A549 (cell line): ENCODE measurements around the gene TMEM185B. TPM values are rescaled to one million over a fixed set of nuclear protein-coding genes. Genes with fewer than 3 reads are reported as not detected.
A peak's percentile ranks its signal among the peaks of the same experiment; 100 is the strongest.

Experiments
- ATAC-seq, 2 experiments: fragments of 200-7000 bp in 1 of 2; fragments of >200 bp in 1 of 2; cut with Nextera tagmentation in 1 of 2; cut with Tn5 transposase in 1 of 2; 3 replicates each; pipeline versions ENCODE4 v1.8.0 to v1.9.1; 2018 to 2020; ENCODE audit warnings: mild to moderate bottlenecking in 1 of 2, moderate library complexity in 1 of 2
- CTCF ChIA-PET: fragments of 300-600 bp; sonication (Branson Sonifier 250); formaldehyde crosslinking; extraction: SDS; loops from one replicate; lab custom pipeline; 2021; ENCODE audit warnings: antibody characterized with exemption, inconsistent platforms; lab: Yijun Ruan, JAX
- POLR2A ChIA-PET: fragments of 350-600 bp; formaldehyde crosslinking; extraction: SDS; loops from one replicate; lab custom pipeline; 2021; ENCODE audit warnings: antibody characterized with exemption, inconsistent platforms; lab: Yijun Ruan, JAX
- DNase-seq, 2 experiments: peaks; one replicate each; pipeline versions ENCODE4 v3.0.0 to v3.0.0-alpha.2; 2011 to 2016; ENCODE audit warnings: low read depth in 1 of 2, low spot score in 1 of 2
- FAIRE-seq: peaks from 2 replicates; lab custom pipeline; 2011; peaks lifted over from hg19 to GRCh38; lab: Jason Lieb, UNC
- H3K27ac ChIP-seq, 2 experiments: fragments of >200 bp; sonication (Bioruptor Twin); formaldehyde crosslinking; 3 replicates each; pipeline ENCODE4 v1.5.1; 2016 to 2017
- H3K4me1 ChIP-seq: fragments of >200 bp; sonication (Bioruptor Twin); formaldehyde crosslinking; 3 replicates; pipeline ENCODE4 v1.6.1; 2016
- H3K4me2 ChIP-seq: fragments of >200 bp; sonication (Bioruptor Twin); formaldehyde crosslinking; 3 replicates; pipeline ENCODE4 v1.6.1; 2016
- H3K4me3 ChIP-seq: fragments of >200 bp; sonication (Bioruptor Twin); formaldehyde crosslinking; 3 replicates; pipeline ENCODE4 v1.5.1; 2016
- H3K9me3 ChIP-seq: fragments of >200 bp; sonication (Bioruptor Twin); formaldehyde crosslinking; 3 replicates; pipeline ENCODE4 v1.6.1; 2016
- CBX2 ChIP-seq: fragments of 200-600 bp; sonication (generic); IDR thresholded peaks from 2 replicates; pipeline ENCODE4 v1.6.1; 2016; ENCODE audit warnings: low read depth, mild to moderate bottlenecking, borderline replicate concordance
- CBX8 ChIP-seq: fragments of 200-600 bp; sonication (generic); IDR thresholded peaks from 2 replicates; pipeline ENCODE4 v1.6.1; 2016
- CHD2 ChIP-seq: fragments of 150-350 bp; IDR thresholded peaks from 2 replicates; pipeline ENCODE4 v1.6.1; 2014; ENCODE audit warnings: low read length; ENCODE audit not compliant: partially characterized antibody
- CHD4 ChIP-seq: fragments of 200-600 bp; sonication (generic); IDR thresholded peaks from 2 replicates; pipeline ENCODE4 v1.6.1; 2016; ENCODE audit warnings: antibody characterized with exemption, mild to moderate bottlenecking, borderline replicate concordance
- CTCF ChIP-seq: fragments of >200 bp; sonication (Bioruptor Twin); formaldehyde crosslinking; IDR thresholded peaks from 3 replicates; pipeline ENCODE4 v1.5.1; 2016
- EP300 ChIP-seq, 2 experiments: fragments of >200 bp; sonication (Bioruptor Twin); formaldehyde crosslinking; IDR thresholded peaks; 2 replicates in 1 of 2; 3 replicates in 1 of 2; pipeline ENCODE4 v1.6.1; 2016 to 2017
- FOSB ChIP-seq: fragments of 250-450 bp; sonication (Bioruptor Pico); IDR thresholded peaks from 2 replicates; pipeline ENCODE4 v1.5.0; 2020; ENCODE audit warnings: mild to moderate bottlenecking, moderate library complexity
- FOXS1 ChIP-seq: fragments of 250-450 bp; sonication (Bioruptor Pico); IDR thresholded peaks from 2 replicates; pipeline ENCODE4 v1.5.0; 2020; ENCODE audit warnings: mild to moderate bottlenecking, moderate library complexity
- KDM1A ChIP-seq: fragments of 200-600 bp; sonication (generic); IDR thresholded peaks from 2 replicates; pipeline ENCODE4 v1.6.1; 2016; ENCODE audit warnings: low read depth, mild to moderate bottlenecking
- KDM5A ChIP-seq: fragments of 200-600 bp; sonication (generic); IDR thresholded peaks from 2 replicates; pipeline ENCODE4 v1.6.1; 2016; ENCODE audit warnings: antibody characterized with exemption, mild to moderate bottlenecking
- MAFK ChIP-seq: fragments of 450-650 bp; IDR thresholded peaks from 2 replicates; pipeline ENCODE4 v1.6.1; 2014; ENCODE audit not compliant: partially characterized antibody
- MAZ ChIP-seq: fragments of 150-350 bp; IDR thresholded peaks from 2 replicates; pipeline ENCODE4 v1.6.1; 2014; ENCODE audit warnings: antibody characterized with exemption, low read depth, low read length, borderline replicate concordance
- PBX3 ChIP-seq: IDR thresholded peaks from 2 replicates; pipeline ENCODE4 v1.6.1; 2012
- RAD21 ChIP-seq, 2 experiments: fragments of >200 bp in 1 of 2; sonication (Bioruptor Twin) in 1 of 2; formaldehyde crosslinking in 1 of 2; IDR thresholded peaks in 1 of 2; conservative IDR thresholded peaks in 1 of 2; 2 replicates in 1 of 2; 3 replicates in 1 of 2; pipeline ENCODE4 v1.6.1; 2012 to 2018; ENCODE audit warnings: inconsistent platforms in 1 of 2
- RARB ChIP-seq: fragments of 250-450 bp; sonication (Bioruptor Pico); IDR thresholded peaks from 2 replicates; pipeline ENCODE4 v1.8.0; 2021; ENCODE audit warnings: mild to moderate bottlenecking, moderate library complexity
- REST ChIP-seq: fragments of 200-600 bp; sonication (generic); IDR thresholded peaks from 2 replicates; pipeline ENCODE4 v1.6.1; 2016; ENCODE audit warnings: antibody characterized with exemption, mild to moderate bottlenecking, moderate library complexity
- RFX5 ChIP-seq: fragments of 450-650 bp; IDR thresholded peaks from 2 replicates; pipeline ENCODE4 v1.7.1; 2014; ENCODE audit warnings: antibody characterized with exemption, mild to moderate bottlenecking, moderate library complexity
- RNF2 ChIP-seq: fragments of 200-600 bp; sonication (generic); IDR thresholded peaks from 2 replicates; pipeline ENCODE4 v1.6.1; 2016; ENCODE audit warnings: low read depth, mild to moderate bottlenecking, antibody characterized with exemption, moderate library complexity, borderline replicate concordance
- SMC3 ChIP-seq: fragments of >200 bp; sonication (Bioruptor Twin); formaldehyde crosslinking; IDR thresholded peaks from 3 replicates; pipeline ENCODE4 v1.6.1; 2018; ENCODE audit warnings: inconsistent platforms
- USF2 ChIP-seq: fragments of 450-650 bp; IDR thresholded peaks from 2 replicates; pipeline ENCODE4 v1.6.1; 2014; ENCODE audit warnings: antibody characterized with exemption
- ZC3H11A ChIP-seq: fragments of 450-650 bp; IDR thresholded peaks from 2 replicates; pipeline ENCODE4 v1.6.1; 2014; ENCODE audit warnings: antibody characterized with exemption, mild to moderate bottlenecking
- ZNF302 ChIP-seq: fragments of 250-450 bp; sonication (Bioruptor Pico); IDR thresholded peaks from 2 replicates; pipeline ENCODE4 v1.9.0; 2021; ENCODE audit warnings: inconsistent platforms, mild to moderate bottlenecking, moderate library complexity
- WGBS: methylation state at CpG from one replicate; pipeline ENCODE4 v1.1.6; 2017; ENCODE audit errors: missing lambda C conversion rate; 5-methylcytosine and 5-hydroxymethylcytosine counted together
- polyA plus RNA-seq, 4 experiments: library from polyadenylated mRNA; depleted of rRNA in 3 of 4; stranded (reverse); fragments of >200 nt; fragmentation: RNase III in 1 of 4; extraction: RNeasy Plus Mini Kit Qiagen cat#74134 plus additional on column Dnase treatment in 1 of 4; gene quantifications; 2 replicates in 3 of 4; 3 replicates in 1 of 4; pipeline ENCODE4 v1.2.3, GENCODE V29; 2011 to 2017

The TMEM185B gene
- polyA plus RNA-seq, 2 of the 4 experiments (the other 2 are of a cell fraction), result 30.3 to 41.8 TPM

- Histone ChIP-seq H3K9me3 (no peaks in the 10 kb centered on the region), H3K4me2 (no peak overlapping the region), H3K4me1 (peaks cover 16% of the 10 kb centered on the region), H3K4me3 (no peak overlapping the region), H3K27ac (no peak overlapping the region)
- ChIA-PET CTCF (interaction anchor here (1.2 to 3.4 kb wide), 2 partner anchors 54 to 84 kb away, joined by 3 to 20 read pairs; no protein-coding TSS in a partner anchor), POLR2A (interaction anchor here (0.6 kb wide), 1 partner anchor 1300 kb away, joined by 4 read pairs; no protein-coding TSS in a partner anchor)
- TF ChIP-seq CHD4, result no peak
- no peak for TF ChIP-seq USF2
- no peak for TF ChIP-seq RARB (CRISPR knock-in tag)
- no peak for TF ChIP-seq FOXS1 (CRISPR knock-in tag)
- TF ChIP-seq CTCF, result no peak
- no peak for TF ChIP-seq MAFK
- no peak for TF ChIP-seq ZNF302
- TF ChIP-seq REST, result no peak
- TF ChIP-seq CBX8, result no peak
- no peak for TF ChIP-seq RFX5
- no peak for TF ChIP-seq ZC3H11A
- no peak for TF ChIP-seq SMC3
- no peak for TF ChIP-seq KDM1A
- no peak for TF ChIP-seq RNF2
- TF ChIP-seq CHD2, result no peak
- TF ChIP-seq KDM5A, result no peak
- no peak for TF ChIP-seq MAZ
- TF ChIP-seq CBX2, result no peak
- no peak for TF ChIP-seq EP300 (IDR thresholded peaks at IDR 0.05)
- ATAC-seq (no peak), FAIRE-seq (no peak), DNase-seq (no peak)
- WGBS, result 87% methylated on average over 10 of the region's 10 CpGs
Measured at GRCh38 chr2:120229341-120229740, 6.1 kb upstream of the TMEM185B start.

- TF ChIP-seq FOSB (CRISPR knock-in tag), result no peak
- no peak for TF ChIP-seq FOXS1 (CRISPR knock-in tag)
- TF ChIP-seq SMC3, result peak; percentile 28; the same call in 1 of the 3 replicates
- no peak for TF ChIP-seq PBX3
- peak; percentile 42 to 45; a peak in 4 of 5 replicates for TF ChIP-seq RAD21 (conservative IDR thresholded peaks at IDR 0.05 in 1 of 2, IDR thresholded peaks at IDR 0.05 in 1 of 2)
- TF ChIP-seq CTCF, result no peak; the same call in 2 of the 3 replicates
- ATAC-seq, result no peak
- Histone ChIP-seq H3K9me3 (no peaks in the 10 kb centered on the region), H3K4me2 (no peak overlapping the region), H3K4me1 (peaks cover 22% of the 10 kb centered on the region), H3K4me3 (no peak overlapping the region), H3K27ac (no peak overlapping the region)
- DNase-seq, result no peak
- ChIA-PET POLR2A (no interaction called here), CTCF (interaction anchor here (1.0 to 3.4 kb wide), 7 partner anchors 9 to 452 kb away, joined by 3 to 20 read pairs (median 4); no protein-coding TSS in a partner anchor)
- FAIRE-seq, result no peak
- WGBS, result 64% methylated on average over 5 of the region's 5 CpGs
Measured at GRCh38 chr2:120228503-120228902, 5.3 kb upstream of the TMEM185B start.
